Esophagus squamous epithelium (tissue), 5 donors: Measurements from ENCODE around the gene GMNC. TPM values are rescaled to one million over a fixed set of nuclear protein-coding genes. Genes with fewer than 3 reads are reported as not detected.

Experiments used
- DNase-seq: peaks from one replicate; lab custom pipeline; 2025; lab: John Stamatoyannopoulos, UW
- H3K27ac ChIP-seq, 4 donors: fragments of 200-600 bp; sonication (generic); one replicate each; pipeline ENCODE4 v1.5.1; 2016 to 2019; ENCODE audit warnings: mild to moderate bottlenecking in 1 of 4
- H3K27me3 ChIP-seq, 4 donors: fragments of 200-600 bp; sonication (generic); 1 replicate in 3 of 4; 2 replicates in 1 of 4; pipeline versions ENCODE4 v1.5.1 to v1.6.0; 2017 to 2021; ENCODE audit warnings: antibody characterized with exemption in 1 of 4
- H3K36me3 ChIP-seq, 3 donors: fragments of 200-600 bp; sonication (generic); one replicate each; pipeline ENCODE4 v1.5.1; 2016 to 2019
- H3K4me1 ChIP-seq, 3 donors: fragments of 200-600 bp; sonication (generic); one replicate each; pipeline ENCODE4 v1.5.1; 2017 to 2019
- H3K4me3 ChIP-seq, 4 donors: fragments of 200-600 bp; sonication (generic); 1 replicate in 3 of 4; 2 replicates in 1 of 4; pipeline ENCODE4 v1.5.1; 2016 to 2019; ENCODE audit warnings: mild to moderate bottlenecking in 2 of 4, moderate library complexity in 1 of 4
- H3K9me3 ChIP-seq, 3 donors: fragments of 200-600 bp; sonication (generic); one replicate each; pipeline ENCODE4 v1.5.1; 2016 to 2019
- CTCF ChIP-seq, 6 experiments: fragments of 450-650 bp in 4 of 6; fragments of 200-600 bp in 2 of 6; sonication (generic) in 2 of 6; IDR thresholded peaks; one replicate each; pipeline ENCODE4 v1.5.1; 2016 to 2019; ENCODE audit warnings: antibody characterized with exemption in 6 of 6, mild to moderate bottlenecking in 4 of 6, moderate library complexity in 4 of 6
- POLR2A ChIP-seq, 4 donors: fragments of 450-650 bp; IDR thresholded peaks; one replicate each; pipeline ENCODE4 v1.6.1; 2017; ENCODE audit warnings: antibody characterized with exemption in 4 of 4, mild to moderate bottlenecking in 4 of 4, moderate library complexity in 3 of 4
- WGBS, 2 donors: methylation state at CpG; one replicate each; pipeline ENCODE4 v1.1.5; 2018; 5-methylcytosine and 5-hydroxymethylcytosine counted together
- intact Hi-C: fragments of 100-400 bp; cut with DNase I; formaldehyde crosslinking; loops from one replicate; pipeline ENCODE4 v1.15.0; 2022
- total RNA-seq, 4 donors: library from RNA; depleted of rRNA; stranded (reverse); fragments of >200 nt; gene quantifications; one replicate each; pipeline ENCODE4 v1.1.0, GENCODE V29; 2016
- donor health status: DM: yes; HTN: yes; CAD: no.

Gene GMNC
- total RNA-seq, 4 donors from 2014 or later, result not detected

DNA sequence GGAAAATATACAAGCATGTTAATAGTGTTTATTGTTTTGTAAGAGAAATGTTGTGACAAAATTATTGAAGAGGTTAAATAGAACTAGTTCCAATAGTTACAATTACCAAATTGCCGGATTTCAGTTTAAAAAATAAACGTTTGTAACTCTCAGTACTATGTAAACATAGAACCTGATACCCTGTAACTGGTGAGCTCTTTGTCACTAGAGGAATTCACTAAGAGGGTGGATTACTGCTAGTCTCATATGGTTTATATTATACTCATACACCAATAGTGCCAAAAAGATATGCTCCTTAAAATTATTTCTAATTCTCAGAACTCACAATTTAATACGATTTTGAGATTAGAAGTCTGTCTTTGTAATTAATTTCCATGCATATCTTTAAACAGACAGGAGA, 7.6 kb upstream of the GMNC start:
- no peak overlapping the region for H3K4me3 ChIP-seq
- WGBS, 2 donors, result 42 to 46% methylated on average over 3 of the region's 3 CpGs
- H3K27me3 ChIP-seq, result no peaks in the 10 kb centered on the region
- TF ChIP-seq CTCF (IDR thresholded peaks at IDR 0.05) (no peak), POLR2A (IDR thresholded peaks at IDR 0.05) (no peak)
- intact Hi-C loops, result no loop called here
- DNase-seq, result no peak
- no peaks in the 10 kb centered on the region for H3K4me1 ChIP-seq
- H3K9me3 ChIP-seq, result no peaks in the 10 kb centered on the region
- H3K27ac ChIP-seq, result no peak overlapping the region
- H3K36me3 ChIP-seq, result no peaks in the 10 kb centered on the region

GRCh38 chr3:190867071-190867470, 4.6 kb upstream of the GMNC start:
- DNase-seq, result no peak
- Histone ChIP-seq H3K4me3 (no peak overlapping the region), H3K27me3 (peaks cover 0 to 22% (median 0%) of the 10 kb centered on the region in 4 donors), H3K9me3 (no peaks in the 10 kb centered on the region), H3K4me1 (peaks cover 0 to 12% (median 0%) of the 10 kb centered on the region in 3 donors), H3K36me3 (no peaks in the 10 kb centered on the region), H3K27ac (no peak overlapping the region)
- intact Hi-C loops, result no loop called here
- no peak for TF ChIP-seq POLR2A (IDR thresholded peaks at IDR 0.05)
- WGBS, 2 donors, result 67 to 80% methylated on average over 2 of the region's 2 CpGs

GRCh38 chr3:190865828-190866227, 3.3 kb upstream of the GMNC start:
- no peak overlapping the region for H3K27ac ChIP-seq
- TF ChIP-seq POLR2A (IDR thresholded peaks at IDR 0.05), result no peak
- no peak for TF ChIP-seq CTCF (IDR thresholded peaks at IDR 0.05)
- H3K4me1 ChIP-seq, result peaks cover 0 to 13% (median 0%) of the 10 kb centered on the region in 3 donors
- no peaks in the 10 kb centered on the region for H3K36me3 ChIP-seq
- DNase-seq, result no peak
- H3K4me3 ChIP-seq, result no peak overlapping the region
- H3K27me3 ChIP-seq, result peaks cover 0 to 22% (median 0%) of the 10 kb centered on the region in 4 donors
- intact Hi-C loops, result no loop called here
- WGBS, 2 donors, result 58 to 62% methylated on average over 7 of the region's 7 CpGs
- H3K9me3 ChIP-seq, result no peaks in the 10 kb centered on the region

- 52 to 72% methylated on average over 2 of the region's 2 CpGs for WGBS, 2 donors
- Histone ChIP-seq H3K9me3 (no peaks in the 10 kb centered on the region), H3K27me3 (peaks cover 0 to 22% (median 0%) of the 10 kb centered on the region in 4 donors), H3K4me3 (no peak overlapping the region), H3K27ac (no peak overlapping the region), H3K4me1 (peaks cover 0 to 13% (median 0%) of the 10 kb centered on the region in 3 donors), H3K36me3 (no peaks in the 10 kb centered on the region)
- intact Hi-C loops, result no loop called here
- no peak for TF ChIP-seq CTCF (IDR thresholded peaks at IDR 0.05)
- TF ChIP-seq POLR2A (IDR thresholded peaks at IDR 0.05), result no peak
- no peak for DNase-seq
Observed at GRCh38 chr3:190865419-190865818, 2.9 kb upstream of the GMNC start.

DNA sequence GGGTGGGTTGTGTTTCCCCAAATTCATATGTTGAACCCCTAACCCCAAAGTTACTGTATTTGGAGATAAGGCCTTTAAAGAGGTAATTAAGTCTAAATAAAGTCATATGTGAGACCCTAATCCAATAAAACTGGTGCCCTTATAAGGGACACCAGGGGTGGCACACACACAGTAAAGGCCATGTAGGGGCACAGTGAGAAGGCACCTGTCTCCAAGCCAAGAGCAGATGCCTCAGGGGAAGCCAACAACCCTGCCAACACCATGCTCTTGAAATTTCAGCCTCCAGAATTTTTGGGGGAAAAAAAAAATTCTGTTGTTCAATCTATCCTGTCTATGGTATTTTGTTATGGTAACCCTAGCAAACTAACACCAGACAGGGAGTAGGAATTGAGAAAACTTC, 1.5 kb upstream of the GMNC start:
- H3K27me3 ChIP-seq, result peaks cover 0 to 22% (median 0%) of the 10 kb centered on the region in 4 donors
- H3K36me3 ChIP-seq, result no peaks in the 10 kb centered on the region
- DNase-seq, result no peak
- no peaks in the 10 kb centered on the region for H3K9me3 ChIP-seq
- no peak overlapping the region for H3K27ac ChIP-seq
- no peak for TF ChIP-seq POLR2A (IDR thresholded peaks at IDR 0.05)
- no peak for TF ChIP-seq CTCF (IDR thresholded peaks at IDR 0.05)
- intact Hi-C loops, result no loop called here
- peaks cover 0 to 13% (median 0%) of the 10 kb centered on the region in 3 donors for H3K4me1 ChIP-seq
- H3K4me3 ChIP-seq, result no peak overlapping the region

DNA sequence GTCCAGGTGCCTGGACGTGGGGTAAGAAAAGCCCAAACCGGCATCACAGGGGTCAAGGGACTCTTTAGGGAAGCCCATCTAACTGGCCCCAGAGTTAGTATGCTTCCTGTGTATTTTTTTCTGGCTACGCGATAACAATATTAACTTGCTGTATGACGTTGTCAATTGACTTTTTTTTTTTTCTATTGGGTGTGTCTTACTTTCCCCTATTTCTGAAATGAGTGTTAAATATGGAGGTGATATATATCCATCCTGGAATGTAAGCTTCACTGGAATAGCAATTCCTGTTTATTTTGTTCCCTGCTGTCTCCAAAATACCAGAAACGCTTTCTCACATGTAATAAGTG, 598 bp upstream of the GMNC start:
- Histone ChIP-seq H3K4me1 (peaks cover 0 to 13% (median 0%) of the 10 kb centered on the region in 3 donors), H3K9me3 (no peaks in the 10 kb centered on the region), H3K36me3 (no peaks in the 10 kb centered on the region), H3K27me3 (peaks cover 0 to 22% (median 0%) of the 10 kb centered on the region in 4 donors), H3K27ac (peak overlapping the region; percentile 30 to 80 (median 76)), H3K4me3 (peak overlapping the region; percentile 45 to 73 (median 72))
- TF ChIP-seq CTCF (IDR thresholded peaks at IDR 0.05) (no peak), POLR2A (IDR thresholded peaks at IDR 0.05) (no peak)
- no peak for DNase-seq
- intact Hi-C loops, result no loop called here
- WGBS, 2 donors, result 8 to 12% methylated on average over 6 of the region's 6 CpGs
